Measurements from ENCODE around the gene SCN9A.
"Not testable (repeated sequence)": the region's sequence is repeated elsewhere in the genome, so short reads cannot be mapped to it uniquely, and the experiment has no call there.

The SCN9A gene

GRCh38 chr2:166361351-166362153 lies 14.2 kb downstream of the SCN9A start:
- Histone ChIP-seq H3K4me3 (ENCODE audit: low read depth, low read length) (no peak overlapping the region), H3K79me2 (no peaks in the 10 kb centered on the region), H3K9ac (no peak overlapping the region), H3K9me3 (ENCODE audit: control insufficient read depth, low read length) (no peaks in the 10 kb centered on the region), H2AFZ (no peak overlapping the region), H3K4me1 (no peaks in the 10 kb centered on the region), H3K36me3 (ENCODE audit: control insufficient read depth, insufficient read depth, low read length) (no peaks in the 10 kb centered on the region), H3K27me3 (ENCODE audit: control insufficient read depth, insufficient read depth, low read length) (no peaks in the 10 kb centered on the region), H3K27ac (no peak overlapping the region), H3K4me2 (ENCODE audit: low read length) (no peak overlapping the region)
- TF ChIP-seq, protein P1, sequence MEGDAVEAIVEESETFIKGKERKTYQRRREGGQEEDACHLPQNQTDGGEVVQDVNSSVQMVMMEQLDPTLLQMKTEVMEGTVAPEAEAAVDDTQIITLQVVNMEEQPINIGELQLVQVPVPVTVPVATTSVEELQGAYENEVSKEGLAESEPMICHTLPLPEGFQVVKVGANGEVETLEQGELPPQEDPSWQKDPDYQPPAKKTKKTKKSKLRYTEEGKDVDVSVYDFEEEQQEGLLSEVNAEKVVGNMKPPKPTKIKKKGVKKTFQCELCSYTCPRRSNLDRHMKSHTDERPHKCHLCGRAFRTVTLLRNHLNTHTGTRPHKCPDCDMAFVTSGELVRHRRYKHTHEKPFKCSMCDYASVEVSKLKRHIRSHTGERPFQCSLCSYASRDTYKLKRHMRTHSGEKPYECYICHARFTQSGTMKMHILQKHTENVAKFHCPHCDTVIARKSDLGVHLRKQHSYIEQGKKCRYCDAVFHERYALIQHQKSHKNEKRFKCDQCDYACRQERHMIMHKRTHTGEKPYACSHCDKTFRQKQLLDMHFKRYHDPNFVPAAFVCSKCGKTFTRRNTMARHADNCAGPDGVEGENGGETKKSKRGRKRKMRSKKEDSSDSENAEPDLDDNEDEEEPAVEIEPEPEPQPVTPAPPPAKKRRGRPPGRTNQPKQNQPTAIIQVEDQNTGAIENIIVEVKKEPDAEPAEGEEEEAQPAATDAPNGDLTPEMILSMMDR (IDR thresholded peaks at IDR 0.05) = no peak

- Histone ChIP-seq H3K4me3 (ENCODE audit: low read depth, low read length) (no peak overlapping the region), H3K27ac (no peak overlapping the region), H3K79me2 (no peaks in the 10 kb centered on the region), H3K9me3 (ENCODE audit: control insufficient read depth, low read length) (no peaks in the 10 kb centered on the region), H3K36me3 (ENCODE audit: control insufficient read depth, insufficient read depth, low read length) (no peaks in the 10 kb centered on the region), H3K27me3 (ENCODE audit: control insufficient read depth, insufficient read depth, low read length) (no peaks in the 10 kb centered on the region), H3K4me1 (no peaks in the 10 kb centered on the region), H3K4me2 (ENCODE audit: low read length) (no peak overlapping the region), H3K9ac (no peak overlapping the region), H2AFZ (no peak overlapping the region)
- TF ChIP-seq, protein P1 (IDR thresholded peaks at IDR 0.05) = no peak
Observed at GRCh38 chr2:166360906-166361305, 14.8 kb downstream of the SCN9A start.

- H3K4me2 ChIP-seq (ENCODE audit: low read length) = no peak overlapping the region
- H3K27ac ChIP-seq = no peak overlapping the region
- H3K27me3 ChIP-seq (ENCODE audit: control insufficient read depth, insufficient read depth, low read length) = no peaks in the 10 kb centered on the region
- H3K36me3 ChIP-seq (ENCODE audit: control insufficient read depth, insufficient read depth, low read length) = no peaks in the 10 kb centered on the region
- no peak overlapping the region for H3K4me3 ChIP-seq (ENCODE audit: low read depth, low read length)
- H3K9ac ChIP-seq = no peak overlapping the region
- TF ChIP-seq, protein P1 (IDR thresholded peaks at IDR 0.05) = no peak
- H3K9me3 ChIP-seq (ENCODE audit: control insufficient read depth, low read length) = no peaks in the 10 kb centered on the region
- H2AFZ ChIP-seq = no peak overlapping the region
- H3K4me1 ChIP-seq = no peaks in the 10 kb centered on the region
- H3K79me2 ChIP-seq = no peaks in the 10 kb centered on the region
Observed at GRCh38 chr2:166360426-166360825, 15.3 kb downstream of the SCN9A start.

GRCh38 chr2:166357950-166358321 lies 17.8 kb downstream of the SCN9A start:
- not testable (repeated sequence) for H3K9me3 ChIP-seq (ENCODE audit: control insufficient read depth, low read length); H3K36me3 ChIP-seq (ENCODE audit: control insufficient read depth, insufficient read depth, low read length); H3K4me1 ChIP-seq; H3K27me3 ChIP-seq (ENCODE audit: control insufficient read depth, insufficient read depth, low read length); H2AFZ ChIP-seq; H3K79me2 ChIP-seq; H3K4me2 ChIP-seq (ENCODE audit: low read length); H3K27ac ChIP-seq; H3K4me3 ChIP-seq (ENCODE audit: low read depth, low read length); H3K9ac ChIP-seq

DNA sequence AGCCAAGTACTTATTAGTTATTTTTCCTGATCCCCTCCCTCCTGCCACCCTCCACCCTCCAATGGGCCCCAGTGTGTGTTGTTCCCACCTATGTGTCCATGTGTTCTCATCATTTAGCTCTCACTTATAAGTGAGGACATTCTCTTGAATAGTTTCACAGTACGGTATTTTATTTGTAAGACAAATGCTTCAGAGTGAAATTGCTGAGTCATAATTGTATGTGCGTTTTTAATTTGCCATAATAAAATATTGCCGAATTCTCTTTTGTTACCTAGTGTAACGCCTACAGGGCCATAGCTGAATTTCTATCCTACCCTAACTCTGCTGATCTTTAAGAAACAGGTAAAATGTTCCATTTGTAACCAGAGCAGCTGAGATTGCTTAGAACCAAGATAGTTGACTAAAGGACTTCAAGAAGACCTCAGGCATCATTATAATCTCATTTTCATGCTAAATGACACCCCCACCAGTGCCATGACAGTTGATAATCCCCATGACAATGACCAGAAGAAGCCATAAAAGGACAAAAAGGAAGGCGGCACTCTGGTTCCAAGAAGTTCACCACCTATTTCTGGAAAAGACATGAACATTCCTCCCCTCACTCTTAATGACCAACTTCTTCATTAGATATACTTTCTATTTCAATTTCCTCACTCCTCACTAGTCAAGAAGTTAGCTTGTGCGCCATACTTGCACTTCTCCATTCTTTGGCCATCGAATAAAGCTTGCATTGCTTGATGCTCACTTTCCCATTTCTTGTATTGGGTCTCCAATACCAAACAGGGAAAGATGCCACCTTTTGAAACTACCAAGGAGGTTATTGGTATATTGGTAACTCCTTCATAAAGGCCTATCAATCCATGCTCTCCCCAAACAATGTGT lies 18.4 kb downstream of the SCN9A start:
- H3K4me2 ChIP-seq (ENCODE audit: low read length) = no peak overlapping the region

More for the DNA sequence above, 18.4 kb downstream of the SCN9A start:
- no peaks in the 10 kb centered on the region for H3K79me2 ChIP-seq
- TF ChIP-seq, protein P1 (IDR thresholded peaks at IDR 0.05) = no peak
- no peaks in the 10 kb centered on the region for H3K27me3 ChIP-seq (ENCODE audit: control insufficient read depth, insufficient read depth, low read length)
- no peaks in the 10 kb centered on the region for H3K4me1 ChIP-seq
- no peak overlapping the region for H2AFZ ChIP-seq
- no peaks in the 10 kb centered on the region for H3K9me3 ChIP-seq (ENCODE audit: control insufficient read depth, low read length)
- no peak overlapping the region for H3K4me3 ChIP-seq (ENCODE audit: low read depth, low read length)
- no peaks in the 10 kb centered on the region for H3K36me3 ChIP-seq (ENCODE audit: control insufficient read depth, insufficient read depth, low read length)
- no peak overlapping the region for H3K9ac ChIP-seq
- H3K27ac ChIP-seq = no peak overlapping the region
